Adrenal gland (tissue), 5 donors: ENCODE results near the gene RIMBP2.

ENCODE experiments used
- POLR2A ChIP-seq, 2 donors: fragments of 450-650 bp; IDR thresholded peaks; one replicate each; pipeline ENCODE4 v1.6.1; 2017; ENCODE audit warnings: antibody characterized with exemption in 2 of 2, mild to moderate bottlenecking in 2 of 2, moderate library complexity in 1 of 2
- TF ChIP-seq, protein P1 (sequence below), 6 experiments: fragments of 450-650 bp in 4 of 6; fragments of 200-600 bp in 2 of 6; sonication (generic) in 1 of 6; IDR thresholded peaks; 1 replicate in 5 of 6; 2 replicates in 1 of 6; pipeline versions ENCODE4 v1.5.1 to v1.8.0; 2016 to 2021; ENCODE audit warnings: antibody characterized with exemption in 6 of 6, mild to moderate bottlenecking in 2 of 6, moderate library complexity in 1 of 6
- donor health status: DM: no; HTN: no; CAD: no.

DNA sequence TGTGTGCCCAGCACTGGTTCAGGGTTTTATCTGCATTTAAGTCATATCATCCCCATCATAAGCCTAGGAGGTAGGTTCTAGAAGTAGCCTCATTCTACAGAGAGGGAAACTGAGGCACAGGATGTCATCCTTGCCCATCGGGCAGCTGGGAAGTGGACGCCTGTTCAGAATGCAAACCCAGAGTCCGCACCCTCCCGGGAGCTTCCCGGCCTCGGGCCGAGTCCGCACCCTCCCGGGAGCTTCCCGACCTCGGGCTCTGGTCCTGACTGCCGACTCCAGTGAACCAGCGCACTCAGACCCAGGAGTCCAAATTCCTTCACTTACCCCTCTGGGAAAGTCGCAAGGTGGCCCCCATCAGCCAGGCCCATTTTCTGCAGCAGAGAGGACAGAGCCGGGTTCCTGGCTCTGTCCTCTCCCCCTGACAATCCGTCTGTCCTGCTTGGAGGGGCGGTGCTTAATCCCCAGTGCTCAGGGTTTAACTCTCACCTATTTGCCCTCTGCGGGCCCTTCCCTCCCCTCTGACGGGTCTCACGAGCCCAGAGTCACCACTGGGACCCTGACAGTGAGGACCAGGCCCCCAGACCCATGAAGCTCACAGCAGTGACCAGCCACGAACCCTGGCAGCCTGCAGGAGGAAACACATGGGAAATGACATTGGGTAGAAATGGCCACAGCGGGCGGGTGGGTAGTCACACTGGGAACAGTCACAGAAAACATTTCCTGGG is 236.5 kb downstream of the RIMBP2 start:
- TF ChIP-seq POLR2A (IDR thresholded peaks at IDR 0.05), result no peak
- TF ChIP-seq, protein P1, sequence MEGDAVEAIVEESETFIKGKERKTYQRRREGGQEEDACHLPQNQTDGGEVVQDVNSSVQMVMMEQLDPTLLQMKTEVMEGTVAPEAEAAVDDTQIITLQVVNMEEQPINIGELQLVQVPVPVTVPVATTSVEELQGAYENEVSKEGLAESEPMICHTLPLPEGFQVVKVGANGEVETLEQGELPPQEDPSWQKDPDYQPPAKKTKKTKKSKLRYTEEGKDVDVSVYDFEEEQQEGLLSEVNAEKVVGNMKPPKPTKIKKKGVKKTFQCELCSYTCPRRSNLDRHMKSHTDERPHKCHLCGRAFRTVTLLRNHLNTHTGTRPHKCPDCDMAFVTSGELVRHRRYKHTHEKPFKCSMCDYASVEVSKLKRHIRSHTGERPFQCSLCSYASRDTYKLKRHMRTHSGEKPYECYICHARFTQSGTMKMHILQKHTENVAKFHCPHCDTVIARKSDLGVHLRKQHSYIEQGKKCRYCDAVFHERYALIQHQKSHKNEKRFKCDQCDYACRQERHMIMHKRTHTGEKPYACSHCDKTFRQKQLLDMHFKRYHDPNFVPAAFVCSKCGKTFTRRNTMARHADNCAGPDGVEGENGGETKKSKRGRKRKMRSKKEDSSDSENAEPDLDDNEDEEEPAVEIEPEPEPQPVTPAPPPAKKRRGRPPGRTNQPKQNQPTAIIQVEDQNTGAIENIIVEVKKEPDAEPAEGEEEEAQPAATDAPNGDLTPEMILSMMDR (IDR thresholded peaks at IDR 0.05), result no peak
